Type B pancreatic cell (in vitro differentiated cells): ENCODE results near the gene PTCD1. TPM values are rescaled to one million over a fixed set of nuclear protein-coding genes. Genes with fewer than 3 reads are reported as not detected.
"Not testable (repeated sequence)": the region's sequence is repeated elsewhere in the genome, so short reads cannot be mapped to it uniquely, and the experiment has no call there.

Source experiments
- DNase-seq: peaks from one replicate; pipeline ENCODE4 v3.0.0; 2021; ENCODE audit warnings: mixed read lengths; ENCODE audit not compliant: unreplicated experiment; ENCODE audit errors: extremely low spot score
- H3K27ac Mint-ChIP-seq: 2 replicates; pipeline ENCODE4 v1.8.0; 2021; ENCODE audit warnings: mild to moderate bottlenecking, mixed read lengths
- H3K27me3 Mint-ChIP-seq: 2 replicates; pipeline ENCODE4 v1.8.0; 2021; ENCODE audit warnings: mixed read lengths
- H3K36me3 Mint-ChIP-seq: 2 replicates; pipeline ENCODE4 v1.8.0; 2021; ENCODE audit warnings: mixed read lengths
- H3K4me1 Mint-ChIP-seq: one replicate; pipeline ENCODE4 v1.8.0; 2021; ENCODE audit warnings: mixed read lengths; ENCODE audit not compliant: unreplicated experiment
- H3K4me3 Mint-ChIP-seq: 2 replicates; pipeline ENCODE4 v1.8.0; 2021; ENCODE audit warnings: mild to moderate bottlenecking, mixed read lengths
- H3K9me3 Mint-ChIP-seq: 2 replicates; pipeline ENCODE4 v1.8.0; 2021; ENCODE audit warnings: mixed read lengths
- CTCF ChIP-seq: fragments of 200-600 bp; sonication (generic); conservative IDR thresholded peaks from 2 replicates; pipeline ENCODE4 v1.5.0; 2021; ENCODE audit warnings: antibody characterized with exemption, mild to moderate bottlenecking
- total RNA-seq: library from RNA; stranded (reverse); gene quantifications from 2 replicates; pipeline ENCODE4 v1.2.1, GENCODE V29; 2021; ENCODE audit warnings: low replicate concordance

PTCD1 gene
- total RNA-seq, 1 donor from 2014 or later = 11.3 TPM

- peak; percentile 35 for TF ChIP-seq CTCF
- Mint-ChIP-seq H3K36me3 (peaks cover 19% of the 10 kb centered on the region), H3K4me1 (no peaks in the 10 kb centered on the region), H3K27ac (no peak overlapping the region), H3K9me3 (no peaks in the 10 kb centered on the region), H3K27me3 (no peaks in the 10 kb centered on the region), H3K4me3 (no peak overlapping the region)
- DNase-seq = no peak
These were observed 9.3 kb upstream of the PTCD1 start for GRCh38 chr7:99447943-99448342.

- Mint-ChIP-seq H3K27ac (no peak overlapping the region), H3K36me3 (peaks cover 25% of the 10 kb centered on the region), H3K27me3 (no peaks in the 10 kb centered on the region), H3K4me3 (no peak overlapping the region), H3K4me1 (no peaks in the 10 kb centered on the region), H3K9me3 (no peaks in the 10 kb centered on the region)
- TF ChIP-seq CTCF = no peak
- no peak for DNase-seq
These were observed 7.5 kb upstream of the PTCD1 start for GRCh38 chr7:99446096-99446495.

DNA sequence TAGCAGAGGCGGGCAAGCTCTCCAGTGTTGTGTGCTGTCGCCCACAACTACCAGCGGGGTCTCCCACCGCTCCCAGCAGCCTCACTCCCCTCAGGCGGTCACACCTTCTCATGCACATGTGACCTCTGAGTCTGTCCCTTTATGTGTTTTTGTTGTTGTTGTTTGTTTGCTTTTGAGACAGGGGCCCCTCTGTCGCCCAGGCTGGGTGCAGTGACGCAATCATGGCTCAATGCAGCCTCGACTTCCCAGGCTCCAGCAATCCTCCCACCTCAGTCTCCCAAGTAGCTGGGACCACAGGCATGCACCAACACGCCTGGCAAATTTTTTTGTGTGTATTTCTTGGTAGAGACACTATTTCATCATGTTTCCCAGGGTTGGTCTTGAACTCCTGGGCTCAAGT is 1.6 kb upstream of the PTCD1 start:
- TF ChIP-seq CTCF = no peak
- peak overlapping the region; percentile 90 for H3K27ac Mint-ChIP-seq
- H3K4me1 Mint-ChIP-seq = no peaks in the 10 kb centered on the region
- H3K36me3 Mint-ChIP-seq = peaks cover 17% of the 10 kb centered on the region
- DNase-seq = no peak
- peak overlapping the region; percentile 98 for H3K4me3 Mint-ChIP-seq
- H3K9me3 Mint-ChIP-seq = no peaks in the 10 kb centered on the region
- H3K27me3 Mint-ChIP-seq = no peaks in the 10 kb centered on the region

GRCh38 chr7:99437946-99438572 is 539 bp downstream of the PTCD1 start:
- peak overlapping the region; percentile 91 for H3K27ac Mint-ChIP-seq

DNA sequence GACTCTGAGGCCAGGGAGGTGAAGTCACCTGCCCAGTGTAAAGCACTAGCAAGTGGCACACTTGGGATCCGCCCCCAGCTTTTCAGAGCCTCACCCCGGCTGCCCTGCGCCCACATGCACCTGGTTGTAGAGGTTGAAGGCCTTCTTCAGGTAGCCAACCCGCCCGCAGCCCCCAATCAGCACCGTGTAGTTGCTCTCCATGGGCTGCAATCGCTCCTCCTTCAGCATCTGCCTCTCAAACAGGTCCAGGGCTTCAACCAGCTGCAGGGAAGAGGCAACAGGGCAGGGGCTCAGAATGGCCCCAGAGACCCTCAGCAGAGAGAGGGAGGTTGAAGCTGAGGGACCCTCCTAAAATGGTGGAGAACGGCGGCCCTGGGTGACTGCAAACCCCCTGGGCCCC is 5.4 kb downstream of the PTCD1 start:
- Mint-ChIP-seq H3K27me3 (no peaks in the 10 kb centered on the region), H3K4me3 (no peak overlapping the region), H3K36me3 (peaks cover 3% of the 10 kb centered on the region), H3K9me3 (no peaks in the 10 kb centered on the region), H3K27ac (no peak overlapping the region), H3K4me1 (no peaks in the 10 kb centered on the region)
- DNase-seq = no peak
- no peak for TF ChIP-seq CTCF

More at GRCh38 chr7:99437946-99438572, 539 bp downstream of the PTCD1 start:
- TF ChIP-seq CTCF = no peak
- Mint-ChIP-seq H3K36me3 (peaks cover 8% of the 10 kb centered on the region), H3K4me1 (no peaks in the 10 kb centered on the region), H3K27me3 (no peaks in the 10 kb centered on the region), H3K9me3 (no peaks in the 10 kb centered on the region), H3K4me3 (peak overlapping the region; percentile 98)
- no peak for DNase-seq

DNA sequence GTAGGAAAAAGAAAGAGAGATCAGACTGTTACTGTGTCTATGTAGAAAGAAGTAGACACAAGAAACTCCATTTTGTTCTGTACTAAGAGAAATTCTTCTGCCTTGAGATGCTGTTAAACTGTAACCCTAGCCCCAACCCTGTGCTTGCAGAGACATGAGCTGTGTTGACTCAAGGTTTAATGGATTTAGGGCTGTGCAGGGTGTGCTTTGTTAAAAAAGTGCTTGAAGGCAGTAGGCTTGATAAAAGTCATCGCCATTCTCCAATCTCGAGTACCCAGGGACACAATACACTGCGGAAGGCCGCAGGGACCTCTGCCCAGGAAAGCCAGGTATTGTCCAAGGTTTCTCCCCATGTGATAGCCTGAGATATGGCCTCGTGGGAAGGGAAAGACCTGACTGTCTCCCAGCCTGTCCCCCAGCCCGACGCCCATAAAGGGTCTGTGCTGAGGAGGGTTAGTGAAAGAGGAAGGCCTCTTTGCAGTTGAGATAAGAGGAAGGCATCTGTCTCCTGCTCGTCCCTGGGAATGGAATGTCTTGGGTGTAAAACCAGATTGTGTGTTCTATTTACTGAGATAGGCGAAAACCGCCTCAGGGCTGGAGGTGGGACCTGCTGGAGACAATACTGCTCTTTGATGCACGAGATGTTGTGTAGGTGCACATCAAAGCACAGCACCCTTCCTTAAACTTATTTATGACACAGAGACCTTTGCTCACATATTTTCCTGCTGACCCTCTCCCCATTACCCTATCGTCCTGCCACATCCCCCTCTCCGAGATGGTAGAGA is 6.7 kb downstream of the PTCD1 start:
- H3K9me3 Mint-ChIP-seq, H3K27me3 Mint-ChIP-seq, H3K36me3 Mint-ChIP-seq, DNase-seq, H3K4me3 Mint-ChIP-seq, H3K4me1 Mint-ChIP-seq: not testable (repeated sequence)
- H3K27ac Mint-ChIP-seq = peak overlapping the region; percentile 72
